NCI-H1417 treated with DMSO at 0.1 percent for 48 hours (cell line): ENCODE data around the gene NR1D1.

Experiments used
- DNase-seq: peaks from one replicate; lab custom pipeline; 2025; lab: John Stamatoyannopoulos, UW

NR1D1 gene

DNA sequence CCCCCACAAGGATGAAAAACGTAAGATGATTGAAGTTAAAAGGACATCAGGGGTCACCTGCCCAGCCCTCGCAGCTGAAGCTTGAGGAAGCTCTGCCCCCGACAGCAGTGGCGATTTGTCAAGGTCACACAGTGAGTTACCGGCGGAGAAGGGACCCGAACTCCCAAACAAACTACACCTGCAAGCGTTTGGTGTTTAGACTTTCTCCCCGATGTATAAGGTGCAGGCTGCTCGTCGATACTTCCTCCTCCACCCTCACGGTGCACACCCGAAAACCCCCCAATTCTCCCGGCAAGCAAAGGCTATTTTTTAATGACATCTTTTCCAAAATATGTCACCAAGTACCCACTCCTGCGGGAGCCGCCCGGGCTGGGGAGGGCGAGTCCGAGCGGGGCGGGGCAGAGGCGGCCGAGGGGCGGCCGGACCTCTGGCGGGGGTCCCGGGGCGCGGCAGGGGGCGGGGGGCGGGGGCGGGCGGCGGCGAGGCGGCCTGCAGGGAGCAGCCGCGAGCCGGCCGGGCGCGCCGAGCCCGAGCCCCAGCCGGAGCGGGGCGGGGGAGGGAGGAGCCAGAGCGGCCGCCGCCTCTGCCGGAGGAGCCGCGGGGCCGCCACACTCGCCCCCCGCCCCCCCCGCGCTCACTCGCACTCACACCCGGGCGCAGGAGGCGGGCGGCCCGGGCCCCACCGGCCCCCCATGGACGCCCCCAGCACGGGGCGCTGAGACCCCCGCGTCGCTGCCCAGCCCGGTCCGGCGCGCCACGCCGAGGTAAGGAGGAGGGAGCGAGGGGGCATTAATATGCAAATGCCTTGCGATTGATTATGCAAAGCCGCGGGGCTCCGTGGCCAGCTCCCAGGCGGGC, 37.8 kb downstream of the NR1D1 start, which contains the start of gene THRA:
Gene THRA, plus strand, starts transcription at position 637 of the 858 bp plus-strand sequence. CDS start 11,524 bp downstream, outside the sequence.
- no peak for DNase-seq

DNA sequence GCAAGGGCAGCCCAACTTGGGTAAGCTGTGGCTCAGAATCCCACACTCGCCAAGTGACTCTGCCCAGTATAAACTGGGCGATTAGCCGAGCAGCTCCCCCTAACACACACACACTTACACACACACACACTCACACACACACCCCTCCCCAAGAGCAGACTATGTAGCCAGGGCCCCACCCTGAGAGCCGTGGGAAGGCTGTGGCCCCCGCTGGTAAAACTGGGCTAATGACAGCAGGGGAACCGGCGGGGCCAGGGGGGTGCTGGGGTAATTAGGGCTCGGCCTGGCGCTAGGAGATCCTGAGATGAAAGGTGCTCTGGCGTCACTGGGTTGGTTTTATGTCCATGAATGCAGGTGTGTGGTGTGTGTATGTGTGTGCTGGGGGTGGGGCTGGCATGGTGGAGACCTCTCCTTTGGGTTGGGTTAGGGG, 38.8 kb downstream of the NR1D1 start:
- no peak for DNase-seq

DNA sequence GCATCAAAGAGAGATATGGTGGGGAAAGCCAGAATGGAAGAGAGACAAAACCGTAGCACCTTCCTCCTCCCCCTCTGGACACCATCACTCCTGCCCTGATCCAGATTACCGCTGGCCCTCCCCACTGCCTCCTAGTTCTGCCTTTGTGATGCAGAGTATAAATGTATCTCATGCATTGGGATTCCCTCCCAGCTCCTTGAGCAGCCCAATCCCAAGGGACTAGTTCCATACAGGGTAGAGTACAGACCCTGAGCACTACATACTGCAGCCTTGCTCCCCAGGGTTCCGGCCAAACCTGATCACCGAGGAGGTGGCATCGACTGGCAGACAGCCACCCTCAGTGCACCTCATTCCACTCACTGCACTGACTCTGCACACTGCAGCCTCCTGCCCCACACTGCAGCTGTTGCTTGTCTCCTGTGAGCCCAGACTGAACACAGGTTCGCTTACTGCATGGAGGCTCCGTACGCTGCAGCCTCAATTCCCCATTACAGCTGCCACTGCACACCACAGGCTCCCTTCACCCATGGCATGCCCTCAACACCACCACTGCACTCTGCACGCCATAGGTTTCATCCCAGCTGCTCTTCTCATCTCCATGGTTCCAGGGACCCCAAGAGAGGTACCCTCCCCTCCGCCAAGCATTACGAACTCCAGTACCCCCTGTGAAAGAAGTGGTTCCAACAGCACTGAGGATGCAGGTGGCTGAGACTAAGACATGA, 39.3 kb downstream of the NR1D1 start:
- DNase-seq: no peak

DNA sequence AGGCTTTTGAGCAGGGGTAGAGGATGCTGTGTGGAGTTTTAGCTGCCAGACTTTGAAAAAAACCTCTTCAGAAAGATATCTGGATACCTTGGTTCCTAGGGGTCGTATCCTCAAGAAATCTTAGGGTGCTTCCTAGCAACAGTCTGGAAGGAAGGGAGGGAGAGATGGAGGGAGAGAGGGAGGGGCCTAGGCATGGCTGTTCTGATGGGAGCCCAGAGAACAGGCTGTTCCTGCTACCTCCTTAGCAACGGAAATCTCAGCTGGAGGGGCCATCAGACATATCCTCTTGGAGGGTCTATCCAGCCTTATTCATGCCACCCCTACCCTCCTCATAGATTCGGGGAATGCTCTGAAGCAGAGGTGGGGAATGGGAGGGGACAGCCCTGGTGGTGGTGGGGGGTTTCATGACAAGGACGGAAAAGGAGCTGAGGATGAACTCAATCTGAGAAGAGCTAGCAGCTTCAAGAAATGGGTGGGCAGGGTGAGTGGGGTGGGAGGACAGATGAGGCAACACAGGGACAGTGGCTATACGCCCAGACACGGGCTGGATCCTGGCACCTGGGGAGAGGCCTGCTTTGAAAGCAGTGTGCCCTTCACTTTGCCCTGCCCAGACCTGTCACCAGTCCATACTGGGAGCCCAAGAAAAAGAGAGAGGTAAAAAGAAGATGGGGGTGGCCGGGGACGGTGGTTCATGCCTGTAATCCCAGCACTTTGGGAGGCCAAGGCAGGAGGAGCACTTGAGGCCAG, 40.5 kb downstream of the NR1D1 start:
- DNase-seq: no peak

DNA sequence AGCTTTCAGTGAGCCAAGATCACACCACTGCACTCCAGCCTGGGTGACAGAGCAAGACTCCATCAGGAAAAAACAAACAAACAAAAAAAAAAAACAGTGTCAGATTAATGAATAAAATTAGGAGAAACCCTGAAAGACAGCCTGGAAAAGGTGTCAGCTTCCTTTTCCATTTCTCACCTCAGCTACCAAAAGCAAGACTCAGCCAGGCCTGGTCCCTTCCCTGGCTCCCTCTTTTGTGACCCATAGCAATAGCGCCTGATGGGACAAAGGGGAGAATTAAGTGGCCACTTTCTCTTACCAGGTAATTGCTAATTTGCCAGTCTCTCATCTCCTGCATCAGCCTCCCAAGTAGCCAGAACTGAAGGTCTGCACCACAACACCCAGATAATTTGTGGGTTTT, 41.5 kb downstream of the NR1D1 start:
- no peak for DNase-seq

DNA sequence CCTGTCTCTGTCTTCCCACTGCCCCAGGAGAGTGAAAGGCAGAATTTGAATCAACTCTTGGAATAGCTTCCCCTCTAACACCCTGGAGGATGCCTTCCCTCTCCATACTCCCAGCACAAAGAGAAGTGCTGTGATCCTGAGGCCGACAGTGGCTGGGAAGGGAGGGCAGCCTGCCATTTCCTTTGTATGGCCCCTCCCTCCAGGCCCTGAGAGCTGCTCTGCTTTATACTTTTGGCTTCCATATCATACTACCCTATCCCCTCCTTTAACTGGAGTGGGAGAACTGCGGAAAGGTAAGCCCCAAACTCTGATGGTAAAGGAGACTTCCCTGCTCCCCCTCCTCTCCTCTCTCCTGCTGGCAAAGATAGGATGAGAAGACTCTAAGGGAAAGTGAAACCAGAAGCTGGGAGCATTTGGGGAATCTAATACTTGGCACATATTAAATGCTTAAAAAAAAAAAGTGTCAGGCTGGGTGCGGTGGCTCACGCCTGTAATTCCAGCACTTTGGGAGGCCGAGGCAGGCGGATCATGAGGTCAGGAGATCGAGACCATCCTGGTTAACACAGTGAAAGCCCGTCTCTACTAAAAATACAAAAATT, 42.1 kb downstream of the NR1D1 start:
- DNase-seq: no peak

DNA sequence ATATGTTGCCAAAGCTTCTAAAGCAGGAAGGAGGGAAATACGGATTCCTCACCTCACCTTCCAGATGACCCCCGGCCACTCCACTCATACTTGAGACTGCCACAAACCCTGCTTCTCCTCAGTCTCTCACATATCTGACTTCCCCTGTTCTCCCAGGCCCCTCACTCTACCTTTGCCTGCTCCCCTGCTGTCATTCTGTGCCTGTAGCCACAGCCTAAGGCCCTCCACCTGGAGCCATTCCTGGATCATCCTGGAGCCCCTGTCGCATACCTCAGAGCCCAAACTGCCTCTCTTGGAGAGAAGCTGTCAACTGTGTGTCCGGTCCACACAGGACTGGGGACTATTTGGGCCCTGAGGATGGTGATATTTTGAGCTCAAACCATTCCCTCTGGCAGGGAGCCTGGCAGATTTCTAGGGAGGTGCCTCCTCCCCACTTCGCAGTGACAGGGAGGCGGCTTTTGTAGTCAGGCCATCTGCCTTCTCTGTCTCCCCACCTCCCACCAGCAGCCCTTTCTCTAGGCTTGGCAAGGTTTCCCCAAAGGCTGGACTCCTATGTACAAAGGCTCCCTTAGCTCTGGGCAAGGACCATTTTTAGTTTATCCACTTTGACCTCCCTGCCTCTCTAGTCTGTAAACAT, 43.9 kb downstream of the NR1D1 start:
- no peak for DNase-seq
